Thymus (tissue), 11 donors: ENCODE results near the gene FBLN5. TPM values are rescaled to one million over a fixed set of nuclear protein-coding genes. Genes with fewer than 3 reads are reported as not detected.

ENCODE experiments used
- DNase-seq, 9 donors: peaks; one replicate each; pipeline ENCODE4 v3.0.0-alpha.2; 2013; ENCODE audit warnings: low spot score in 9 of 9, low read depth in 6 of 9, missing footprints in 1 of 9
- H3K27ac ChIP-seq, 2 donors: one replicate each; pipeline ENCODE4 v1.5.1; 2013; ENCODE audit warnings: control low read depth in 1 of 2, low read depth in 1 of 2, low read length in 1 of 2, mild to moderate bottlenecking in 1 of 2, moderate library complexity in 1 of 2
- H3K27me3 ChIP-seq, 2 donors: one replicate each; pipeline ENCODE4 v1.5.1; 2013; ENCODE audit warnings: low read length in 1 of 2; ENCODE audit not compliant: control insufficient read depth in 2 of 2, insufficient read depth in 1 of 2
- H3K36me3 ChIP-seq, 2 donors: one replicate each; pipeline ENCODE4 v1.5.1; 2013; ENCODE audit warnings: low read length in 1 of 2, mild to moderate bottlenecking in 1 of 2, moderate library complexity in 1 of 2; ENCODE audit not compliant: control insufficient read depth in 2 of 2, insufficient read depth in 2 of 2
- H3K4me1 ChIP-seq, 2 donors: one replicate each; pipeline ENCODE4 v1.5.1; 2013; ENCODE audit warnings: low read length in 2 of 2; ENCODE audit not compliant: control insufficient read depth in 2 of 2, insufficient read depth in 2 of 2
- H3K4me3 ChIP-seq, 2 donors: one replicate each; pipeline ENCODE4 v1.5.1; 2013; ENCODE audit warnings: low read length in 2 of 2, control low read depth in 1 of 2, mild to moderate bottlenecking in 1 of 2
- H3K9me3 ChIP-seq, 2 donors: one replicate each; pipeline ENCODE4 v1.5.1; 2013; ENCODE audit warnings: low read length in 1 of 2, mild to moderate bottlenecking in 1 of 2; ENCODE audit not compliant: control insufficient read depth in 2 of 2, insufficient read depth in 1 of 2
- WGBS: extraction: QIAGEN DNeasy Blood & Tissue Kit; methylation state at CpG from one replicate; pipeline ENCODE4 v1.1.7; 2013; 5-methylcytosine and 5-hydroxymethylcytosine counted together
- polyA plus RNA-seq: library from polyadenylated mRNA; stranded (reverse); fragments of 200-250 nt; gene quantifications from one replicate; pipeline ENCODE4 v1.2.3, GENCODE V29; 2013
- total RNA-seq: library from RNA; stranded (reverse); fragments of 120-200 nt; gene quantifications from one replicate; pipeline ENCODE4 v1.2.4, GENCODE V29; 2013
- donor health status: healthy.

The FBLN5 gene
- total and polyA plus RNA-seq, 2 donors = 32.2 to 61.3 TPM

GRCh38 chr14:91920526-91920925, 27.0 kb downstream of the FBLN5 start:
- H3K9me3 ChIP-seq = no peaks in the 10 kb centered on the region
- no peak overlapping the region for H3K27ac ChIP-seq
- no peak for DNase-seq
- H3K36me3 ChIP-seq = no peaks in the 10 kb centered on the region
- H3K4me1 ChIP-seq = no peaks in the 10 kb centered on the region
- 65% methylated on average over 3 of the region's 3 CpGs for WGBS
- H3K27me3 ChIP-seq = no peaks in the 10 kb centered on the region
- H3K4me3 ChIP-seq = no peak overlapping the region

GRCh38 chr14:91919814-91920213, 27.7 kb downstream of the FBLN5 start:
- H3K36me3 ChIP-seq = no peaks in the 10 kb centered on the region
- no peaks in the 10 kb centered on the region for H3K27me3 ChIP-seq
- H3K9me3 ChIP-seq = no peaks in the 10 kb centered on the region
- no peak for DNase-seq
- H3K27ac ChIP-seq = no peak overlapping the region
- no peak overlapping the region for H3K4me3 ChIP-seq
- WGBS = 89% methylated on average over 4 of the region's 4 CpGs
- H3K4me1 ChIP-seq = no peaks in the 10 kb centered on the region

- 95% methylated on average over 5 of the region's 5 CpGs for WGBS
- H3K9me3 ChIP-seq = no peaks in the 10 kb centered on the region
- DNase-seq = no peak
- H3K4me3 ChIP-seq = no peak overlapping the region
- no peaks in the 10 kb centered on the region for H3K36me3 ChIP-seq
- H3K27ac ChIP-seq = no peak overlapping the region
- no peaks in the 10 kb centered on the region for H3K4me1 ChIP-seq
- H3K27me3 ChIP-seq = no peaks in the 10 kb centered on the region
Observed at GRCh38 chr14:91918186-91918883, 29.2 kb downstream of the FBLN5 start.

GRCh38 chr14:91912035-91912434, 35.5 kb downstream of the FBLN5 start:
- no peak for DNase-seq
- H3K27ac ChIP-seq = no peak overlapping the region
- no peaks in the 10 kb centered on the region for H3K27me3 ChIP-seq
- no peak overlapping the region for H3K4me3 ChIP-seq
- peaks cover 4 to 5% of the 10 kb centered on the region in 2 donors for H3K4me1 ChIP-seq
- 87% methylated on average over 5 of the region's 5 CpGs for WGBS
- H3K9me3 ChIP-seq = no peaks in the 10 kb centered on the region
- H3K36me3 ChIP-seq = no peaks in the 10 kb centered on the region

GRCh38 chr14:91911474-91912032, 35.9 kb downstream of the FBLN5 start:
- peak; percentile 32 to 81 (median 53) for DNase-seq
- Histone ChIP-seq H3K27ac (no peak overlapping the region), H3K4me1 (peaks cover 4 to 5% of the 10 kb centered on the region in 2 donors), H3K27me3 (no peaks in the 10 kb centered on the region), H3K36me3 (no peaks in the 10 kb centered on the region), H3K9me3 (peaks cover 0 to under 1% of the 10 kb centered on the region in 2 donors), H3K4me3 (no peak overlapping the region)
- 38% methylated on average over 9 of the region's 9 CpGs for WGBS

GRCh38 chr14:91910196-91910595, 37.3 kb downstream of the FBLN5 start:
- DNase-seq = no peak
- Histone ChIP-seq H3K36me3 (no peaks in the 10 kb centered on the region), H3K27ac (no peak overlapping the region), H3K4me3 (no peak overlapping the region), H3K9me3 (peaks cover 0 to 5% of the 10 kb centered on the region in 2 donors), H3K27me3 (no peaks in the 10 kb centered on the region), H3K4me1 (peaks cover 4 to 5% of the 10 kb centered on the region in 2 donors)
- 97% methylated on average over 9 of the region's 9 CpGs for WGBS

- H3K27me3 ChIP-seq = no peaks in the 10 kb centered on the region
- H3K4me3 ChIP-seq = no peak overlapping the region
- peaks cover 0 to 5% of the 10 kb centered on the region in 2 donors for H3K9me3 ChIP-seq
- no peak for DNase-seq
- H3K4me1 ChIP-seq = peaks cover 3% of the 10 kb centered on the region in 2 donors
- H3K27ac ChIP-seq = no peak overlapping the region
- H3K36me3 ChIP-seq = no peaks in the 10 kb centered on the region
- 100% methylated on average over 2 of the region's 2 CpGs for WGBS
Observed at GRCh38 chr14:91906374-91906773, 41.1 kb downstream of the FBLN5 start.

- no peak for DNase-seq
- Histone ChIP-seq H3K36me3 (no peaks in the 10 kb centered on the region), H3K4me1 (no peaks in the 10 kb centered on the region), H3K27ac (no peak overlapping the region), H3K4me3 (no peak overlapping the region), H3K27me3 (no peaks in the 10 kb centered on the region), H3K9me3 (peaks cover 0 to 5% of the 10 kb centered on the region in 2 donors)
- WGBS = 97% methylated on average over 9 of the region's 9 CpGs
Observed at GRCh38 chr14:91904956-91905645, 42.4 kb downstream of the FBLN5 start.

- Histone ChIP-seq H3K27ac (no peak overlapping the region), H3K9me3 (peaks cover 0 to 5% of the 10 kb centered on the region in 2 donors), H3K27me3 (no peaks in the 10 kb centered on the region), H3K4me1 (no peaks in the 10 kb centered on the region), H3K36me3 (no peaks in the 10 kb centered on the region), H3K4me3 (no peak overlapping the region)
- 93% methylated on average over 8 of the region's 8 CpGs for WGBS
- no peak for DNase-seq
Observed at GRCh38 chr14:91904483-91904882, 43.0 kb downstream of the FBLN5 start.
